ENCODE results near the gene PCYT1B.
A peak's percentile ranks its signal among the peaks of the same experiment; 100 is the strongest.
"Not testable (repeated sequence)": the region's sequence is repeated elsewhere in the genome, so short reads cannot be mapped to it uniquely, and the experiment has no call there.

PCYT1B gene

GRCh38 chrX:24647257-24648058 is at the start of gene PCYT1B:
Gene PCYT1B, minus strand, starts transcription at chrX:24647347. Its CDS starts 242 bp downstream, at chrX:24647105.
- DNase-seq, result peak; percentile 86

GRCh38 chrX:24696294-24696693 is 49.1 kb upstream of the PCYT1B start:
- DNase-seq, result no peak
- in situ Hi-C loops (cut with MboI; ENCODE audit: low pct_unique_long_range_greater_than_20kb, low sequenced_read_pairs), result no loop called here

More at GRCh38 chrX:24647257-24648058, at the start of gene PCYT1B:
- in situ Hi-C loops (cut with MboI; ENCODE audit: low pct_unique_long_range_greater_than_20kb, low sequenced_read_pairs), result no loop called here

GRCh38 chrX:24694825-24695224 is 47.7 kb upstream of the PCYT1B start:
- peak; percentile 7 for DNase-seq
- in situ Hi-C loops (cut with MboI; ENCODE audit: low pct_unique_long_range_greater_than_20kb, low sequenced_read_pairs), result no loop called here

- peak; percentile 99 for DNase-seq
- in situ Hi-C loops (cut with MboI; ENCODE audit: low pct_unique_long_range_greater_than_20kb, low sequenced_read_pairs), result no loop called here
Measured at GRCh38 chrX:24693453-24694202, 46.5 kb upstream of the PCYT1B start, which contains the start of gene POLA1. Gene POLA1, plus strand, starts transcription at chrX:24693918. Its CDS starts 44 bp downstream, at chrX:24693962.

GRCh38 chrX:24692305-24692704 is 45.2 kb upstream of the PCYT1B start:
- in situ Hi-C loops (cut with MboI; ENCODE audit: low pct_unique_long_range_greater_than_20kb, low sequenced_read_pairs), result no loop called here
- no peak for DNase-seq

GRCh38 chrX:24684048-24684447 is 36.9 kb upstream of the PCYT1B start:
- no peak for DNase-seq
- in situ Hi-C loops (cut with MboI; ENCODE audit: low pct_unique_long_range_greater_than_20kb, low sequenced_read_pairs), result no loop called here

GRCh38 chrX:24682739-24683432 is 35.7 kb upstream of the PCYT1B start:
- no peak for DNase-seq
- in situ Hi-C loops (cut with MboI; ENCODE audit: low pct_unique_long_range_greater_than_20kb, low sequenced_read_pairs), result no loop called here

- in situ Hi-C loops (cut with MboI; ENCODE audit: low pct_unique_long_range_greater_than_20kb, low sequenced_read_pairs), result no loop called here
- peak; percentile 26 for DNase-seq
Measured at GRCh38 chrX:24676403-24677024, 29.4 kb upstream of the PCYT1B start.

GRCh38 chrX:24673424-24673823 is 26.3 kb upstream of the PCYT1B start:
- DNase-seq, result no peak
- in situ Hi-C loops (cut with MboI; ENCODE audit: low pct_unique_long_range_greater_than_20kb, low sequenced_read_pairs), result no loop called here

- in situ Hi-C loops (cut with MboI; ENCODE audit: low pct_unique_long_range_greater_than_20kb, low sequenced_read_pairs), result no loop called here
- DNase-seq, result no peak
Measured at GRCh38 chrX:24672701-24673190, 25.6 kb upstream of the PCYT1B start.

GRCh38 chrX:24668111-24668510 is 21.0 kb upstream of the PCYT1B start:
- in situ Hi-C loops (cut with MboI; ENCODE audit: low pct_unique_long_range_greater_than_20kb, low sequenced_read_pairs), result no loop called here
- no peak for DNase-seq

GRCh38 chrX:24662352-24662751 is 15.2 kb upstream of the PCYT1B start:
- in situ Hi-C loops (cut with MboI; ENCODE audit: low pct_unique_long_range_greater_than_20kb, low sequenced_read_pairs), result no loop called here
- no peak for DNase-seq

- in situ Hi-C loops (cut with MboI; ENCODE audit: low pct_unique_long_range_greater_than_20kb, low sequenced_read_pairs), result no loop called here
- DNase-seq, result no peak
Measured at GRCh38 chrX:24661292-24661691, 14.1 kb upstream of the PCYT1B start.

GRCh38 chrX:24659646-24660045 is 12.5 kb upstream of the PCYT1B start:
- DNase-seq, result no peak
- in situ Hi-C loops (cut with MboI; ENCODE audit: low pct_unique_long_range_greater_than_20kb, low sequenced_read_pairs), result no loop called here

GRCh38 chrX:24659106-24659505 is 12.0 kb upstream of the PCYT1B start:
- DNase-seq, result no peak
- in situ Hi-C loops (cut with MboI; ENCODE audit: low pct_unique_long_range_greater_than_20kb, low sequenced_read_pairs), result no loop called here

GRCh38 chrX:24658421-24658820 is 11.3 kb upstream of the PCYT1B start:
- no peak for DNase-seq
- in situ Hi-C loops (cut with MboI; ENCODE audit: low pct_unique_long_range_greater_than_20kb, low sequenced_read_pairs), result no loop called here

GRCh38 chrX:24657671-24658386 is 10.7 kb upstream of the PCYT1B start:
- in situ Hi-C loops (cut with MboI; ENCODE audit: low pct_unique_long_range_greater_than_20kb, low sequenced_read_pairs), result no loop called here
- DNase-seq, result no peak

GRCh38 chrX:24655679-24656078 is 8.5 kb upstream of the PCYT1B start:
- in situ Hi-C loops (cut with MboI; ENCODE audit: low pct_unique_long_range_greater_than_20kb, low sequenced_read_pairs); DNase-seq: not testable (repeated sequence)

GRCh38 chrX:24651783-24652182 is 4.6 kb upstream of the PCYT1B start:
- in situ Hi-C loops (cut with MboI; ENCODE audit: low pct_unique_long_range_greater_than_20kb, low sequenced_read_pairs), result no loop called here
- DNase-seq, result no peak

Measured in KBM-7 (cell line).